ENCODE measurements around the gene ABCA7.
A peak's percentile ranks its signal among the peaks of the same experiment; 100 is the strongest.

ABCA7 gene

GRCh38 chr19:1039646-1040475 lies at the start of gene ABCA7:
ABCA7 (plus strand) TSS chr19:1040107; CDS start chr19:1041362, 1,255 bp downstream.
- DNase-seq: peak; percentile 99

- DNase-seq: no peak
These were observed 49.8 kb upstream of the ABCA7 start for GRCh38 chr19:990119-990571.

GRCh38 chr19:990746-991145 lies 49.2 kb upstream of the ABCA7 start:
- no peak for DNase-seq

- peak; percentile 89 for DNase-seq
These were observed 48.6 kb upstream of the ABCA7 start for GRCh38 chr19:991174-991931.

GRCh38 chr19:991932-992669 lies 47.8 kb upstream of the ABCA7 start:
- DNase-seq: no peak

GRCh38 chr19:992670-993055 lies 47.2 kb upstream of the ABCA7 start:
- no peak for DNase-seq

GRCh38 chr19:993361-993830 lies 46.5 kb upstream of the ABCA7 start:
- DNase-seq: no peak

GRCh38 chr19:993831-994393 lies 46.0 kb upstream of the ABCA7 start:
- DNase-seq: no peak

GRCh38 chr19:994516-994915 lies 45.4 kb upstream of the ABCA7 start:
- no peak for DNase-seq

GRCh38 chr19:995051-995827 lies 44.7 kb upstream of the ABCA7 start:
- DNase-seq: no peak

- peak; percentile 74 for DNase-seq
These were observed 43.7 kb upstream of the ABCA7 start for GRCh38 chr19:996051-996838.

GRCh38 chr19:998064-998463 lies 41.8 kb upstream of the ABCA7 start:
- DNase-seq: no peak

- no peak for DNase-seq
These were observed 40.6 kb upstream of the ABCA7 start for GRCh38 chr19:999379-999719.

- peak; percentile 90 for DNase-seq
These were observed 39.8 kb upstream of the ABCA7 start, which contains the start of gene GRIN3B for GRCh38 chr19:1000095-1000494. GRIN3B (plus strand) TSS chr19:1000419; CDS start chr19:1000438, 19 bp downstream.

GRCh38 chr19:1000591-1001537 lies 39.0 kb upstream of the ABCA7 start:
- no peak for DNase-seq

- DNase-seq: peak; percentile 73
These were observed 38.3 kb upstream of the ABCA7 start for GRCh38 chr19:1001538-1002166.

GRCh38 chr19:1002600-1002999 lies 37.3 kb upstream of the ABCA7 start:
- no peak for DNase-seq

- DNase-seq: no peak
These were observed 36.6 kb upstream of the ABCA7 start for GRCh38 chr19:1003283-1003682.

GRCh38 chr19:1004204-1004802 lies 35.6 kb upstream of the ABCA7 start:
- DNase-seq: no peak

All from islet precursor cell (in vitro differentiated cells).